IMR-90 (cell line): ENCODE results near the gene XPNPEP2. TPM values are rescaled to one million over a fixed set of nuclear protein-coding genes. Genes with fewer than 3 reads are reported as not detected.

Source experiments
- ATAC-seq: fragments of 200-7000 bp; cut with Tn5 transposase; 2 replicates; pipeline ENCODE4 v1.9.1; 2020; ENCODE audit warnings: low read depth, mild to moderate bottlenecking, moderate library complexity
- BruUV-seq: library from RNA; stranded (reverse); fragments of 400-500 nt; replicated peaks from 2 replicates; lab custom pipeline; 2021; lab: Mats Ljungman, UMichigan
- CTCF ChIA-PET: fragments of 300-600 bp; formaldehyde crosslinking; extraction: SDS; loops from one replicate; lab custom pipeline; 2021; ENCODE audit warnings: antibody characterized with exemption; lab: Yijun Ruan, JAX
- POLR2A ChIA-PET: fragments of 300-600 bp; sonication (Branson Sonifier 250); formaldehyde crosslinking; loops from one replicate; lab custom pipeline; 2022; ENCODE audit warnings: antibody characterized with exemption; ENCODE audit not compliant: unreplicated experiment; lab: Charles Lee
- DNase-seq: peaks from one replicate; pipeline ENCODE4 v3.0.0; 2013
- H2AFZ ChIP-seq: replicated peaks from 2 replicates; pipeline ENCODE3; 2013; ENCODE audit warnings: low read length, mild to moderate bottlenecking; ENCODE audit not compliant: poor library complexity
- H2AK5ac ChIP-seq: 2 replicates; pipeline ENCODE4 v1.6.1; 2013; ENCODE audit warnings: low read depth, low read length, inconsistent platforms
- H2AK9ac ChIP-seq: replicated peaks from 2 replicates; pipeline ENCODE3; 2013; ENCODE audit warnings: mild to moderate bottlenecking, low read depth, low read length, moderate library complexity; ENCODE audit not compliant: poor library complexity
- H2BK120ac ChIP-seq: 2 replicates; pipeline ENCODE4 v1.6.1; 2013; ENCODE audit warnings: low read depth, low read length, inconsistent platforms
- H2BK15ac ChIP-seq: 3 replicates; pipeline ENCODE4 v1.6.1; 2013; ENCODE audit warnings: low read depth, low read length, inconsistent platforms
- H2BK20ac ChIP-seq: 2 replicates; pipeline ENCODE4 v1.6.1; 2013; ENCODE audit warnings: low read depth, mild to moderate bottlenecking, inconsistent platforms, low read length, moderate library complexity
- H2BK5ac ChIP-seq: 2 replicates; pipeline ENCODE4 v1.6.1; 2013; ENCODE audit warnings: mild to moderate bottlenecking, low read depth, low read length, inconsistent platforms; ENCODE audit not compliant: poor library complexity, severe bottlenecking
- H3K14ac ChIP-seq: replicated peaks from 2 replicates; pipeline ENCODE4 v1.6.1; 2013; ENCODE audit warnings: low read depth, low read length, inconsistent platforms
- H3K18ac ChIP-seq: 2 replicates; pipeline ENCODE4 v1.6.1; 2013; ENCODE audit warnings: low read depth, low read length, control low read depth
- H3K23ac ChIP-seq: 2 replicates; pipeline ENCODE4 v1.6.1; 2013; ENCODE audit warnings: low read depth, low read length, inconsistent platforms
- H3K27ac ChIP-seq: 2 replicates; pipeline ENCODE4 v1.5.1; 2013; ENCODE audit warnings: mild to moderate bottlenecking, control low read depth, low read length; ENCODE audit not compliant: insufficient read depth
- H3K27me3 ChIP-seq: 2 replicates; pipeline ENCODE4 v1.6.1; 2013; ENCODE audit warnings: low read length; ENCODE audit not compliant: control insufficient read depth, insufficient read depth
- H3K36me3 ChIP-seq: 2 replicates; pipeline ENCODE4 v1.6.1; 2013; ENCODE audit warnings: low read length, mixed read lengths; ENCODE audit not compliant: control insufficient read depth, insufficient read depth
- H3K4ac ChIP-seq: 2 replicates; pipeline ENCODE4 v1.6.1; 2013; ENCODE audit warnings: low read depth, low read length, inconsistent platforms
- H3K4me1 ChIP-seq: 2 replicates; pipeline ENCODE4 v1.6.1; 2013; ENCODE audit warnings: low read length, mixed read lengths; ENCODE audit not compliant: control insufficient read depth, insufficient read depth
- H3K4me2 ChIP-seq: 2 replicates; pipeline ENCODE4 v1.6.1; 2013; ENCODE audit warnings: low read depth, mild to moderate bottlenecking, control low read depth, low read length, moderate library complexity
- H3K4me3 ChIP-seq: 2 replicates; pipeline ENCODE4 v1.5.1; 2013; ENCODE audit warnings: low read depth, mild to moderate bottlenecking, control low read depth, low read length, moderate library complexity; ENCODE audit not compliant: insufficient read depth
- H3K56ac ChIP-seq: 2 replicates; pipeline ENCODE4 v1.6.1; 2013; ENCODE audit warnings: low read length, inconsistent platforms; ENCODE audit not compliant: insufficient read depth; ENCODE audit errors: extremely low read depth
- H3K79me1 ChIP-seq, 2 experiments: 2 replicates each; pipeline ENCODE4 v1.6.1; 2013; ENCODE audit warnings: low read length in 2 of 2, inconsistent platforms in 1 of 2, low read depth in 1 of 2
- H3K9ac ChIP-seq: 2 replicates; pipeline ENCODE4 v1.6.1; 2013; ENCODE audit warnings: low read depth, low read length, control low read depth
- H3K9me1 ChIP-seq: 2 replicates; pipeline ENCODE4 v1.6.1; 2013; ENCODE audit warnings: low read length, inconsistent platforms; ENCODE audit not compliant: insufficient read depth
- H3K9me3 ChIP-seq: 2 replicates; pipeline ENCODE4 v1.6.1; 2013; ENCODE audit warnings: low read length; ENCODE audit not compliant: control insufficient read depth, insufficient read depth
- H4K20me1 ChIP-seq: 2 replicates; pipeline ENCODE4 v1.6.1; 2013; ENCODE audit warnings: low read length, inconsistent platforms; ENCODE audit not compliant: insufficient read depth
- H4K5ac ChIP-seq: 2 replicates; pipeline ENCODE4 v1.6.1; 2013; ENCODE audit warnings: mild to moderate bottlenecking, low read depth, low read length, control low read depth
- H4K8ac ChIP-seq, 2 experiments: 2 replicates each; pipeline ENCODE4 v1.6.1; 2013; ENCODE audit warnings: low read depth in 2 of 2, low read length in 2 of 2, control low read depth in 1 of 2, inconsistent platforms in 1 of 2
- H4K91ac ChIP-seq: 2 replicates; pipeline ENCODE4 v1.6.1; 2013; ENCODE audit warnings: low read depth, low read length, inconsistent platforms; ENCODE audit not compliant: insufficient read depth
- BHLHE40 ChIP-seq: fragments of 150-350 bp; IDR thresholded peaks from 2 replicates; pipeline ENCODE4 v1.6.1; 2016; ENCODE audit warnings: mild to moderate bottlenecking, low read depth, low read length
- CEBPB ChIP-seq: IDR thresholded peaks from 2 replicates; pipeline ENCODE4 v1.6.1; 2012; ENCODE audit warnings: low read depth, low read length, improper control_type of control experiment
- CHD1 ChIP-seq: IDR thresholded peaks from 2 replicates; pipeline ENCODE4 v1.6.1; 2012; ENCODE audit warnings: low read depth, low read length, improper control_type of control experiment
- ELK1 ChIP-seq: fragments of 150-350 bp; IDR thresholded peaks from 2 replicates; pipeline ENCODE4 v1.6.1; 2016; ENCODE audit warnings: low read depth, mild to moderate bottlenecking, low read length, moderate library complexity, borderline replicate concordance
- FOS ChIP-seq: fragments of 150-350 bp; IDR thresholded peaks from 2 replicates; pipeline ENCODE4 v1.6.1; 2016; ENCODE audit warnings: low read depth, low read length
- MAFK ChIP-seq: IDR thresholded peaks from 2 replicates; pipeline ENCODE4 v1.6.1; 2012; ENCODE audit warnings: low read depth, low read length, improper control_type of control experiment
- MAZ ChIP-seq: IDR thresholded peaks from 2 replicates; pipeline ENCODE4 v1.6.1; 2012; ENCODE audit warnings: low read depth, mild to moderate bottlenecking, low read length, improper control_type of control experiment, moderate library complexity, borderline replicate concordance
- MXI1 ChIP-seq: IDR thresholded peaks from 2 replicates; pipeline ENCODE4 v1.6.1; 2012; ENCODE audit warnings: low read depth, mild to moderate bottlenecking, low read length, moderate library complexity, borderline replicate concordance
- NFE2L2 ChIP-seq: fragments of 150-350 bp; IDR thresholded peaks from 2 replicates; pipeline ENCODE4 v1.6.1; 2016; ENCODE audit warnings: low read depth, mild to moderate bottlenecking, low read length
- POLR2A ChIP-seq: IDR thresholded peaks from 2 replicates; pipeline ENCODE4 v1.6.1; 2012; ENCODE audit warnings: mild to moderate bottlenecking, low read depth, low read length
- RAD21 ChIP-seq: IDR thresholded peaks from 2 replicates; pipeline ENCODE4 v1.6.1; 2012; ENCODE audit warnings: low read length, improper control_type of control experiment
- RCOR1 ChIP-seq: IDR thresholded peaks from 2 replicates; pipeline ENCODE4 v1.6.1; 2012; ENCODE audit warnings: mild to moderate bottlenecking, low read length, improper control_type of control experiment; ENCODE audit not compliant: insufficient replicate concordance
- RFX5 ChIP-seq: IDR thresholded peaks from 2 replicates; pipeline ENCODE4 v1.8.0; 2012; ENCODE audit warnings: low read depth, mild to moderate bottlenecking, low read length, moderate library complexity
- SMC3 ChIP-seq: fragments of 150-350 bp; IDR thresholded peaks from 2 replicates; pipeline ENCODE4 v1.6.1; 2016; ENCODE audit warnings: low read depth, mild to moderate bottlenecking, antibody characterized with exemption, low read length, moderate library complexity
- USF2 ChIP-seq: fragments of 150-350 bp; IDR thresholded peaks from 2 replicates; pipeline ENCODE4 v1.6.1; 2017; ENCODE audit warnings: mild to moderate bottlenecking, antibody characterized with exemption, low read length, low read depth
- WGBS, 2 experiments: methylation state at CpG; one replicate each; pipeline versions ENCODE4 v1.1.5 to v1.1.7; 2013; ENCODE audit warnings: missing lambda C conversion rate in 2 of 2; ENCODE audit not compliant: insufficient read length in 1 of 2; ENCODE audit errors: extremely low coverage in 2 of 2; 5-methylcytosine and 5-hydroxymethylcytosine counted together
- dilution Hi-C: fragments of 300-500 bp; cut with HindIII; formaldehyde crosslinking; loops from one replicate; pipeline ENCODE4 v1.14.3; 2018; ENCODE audit warnings: low sequenced_read_pairs; ENCODE audit not compliant: unreplicated experiment
- in situ Hi-C: fragments of 300-500 bp; cut with MboI; formaldehyde crosslinking; loops from 3 replicates; pipeline ENCODE4 v1.14.3; 2019; ENCODE audit warnings: low sequenced_read_pairs, inconsistent platforms, mixed read lengths
- intact Hi-C: fragments of 100-400 bp; cut with micrococcal nuclease; formaldehyde crosslinking; loops from 2 replicates; pipeline ENCODE4 v1.10.0; 2022
- polyA plus RNA-seq, 3 experiments: library from polyadenylated mRNA; depleted of rRNA; stranded (reverse); fragments of >200 nt; gene quantifications; 2 replicates each; pipeline ENCODE4 v1.2.3, GENCODE V29; 2012; ENCODE audit warnings: low replicate concordance in 1 of 3
- total RNA-seq: library from RNA; depleted of rRNA; stranded (reverse); fragments of >200 nt; gene quantifications from 2 replicates; pipeline ENCODE4 v1.2.3, GENCODE V29; 2012

Gene XPNPEP2
- total and polyA plus RNA-seq, 2 of the 4 experiments (the other 2 are of a cell fraction): under 0.01 to 0.07 TPM

- Histone ChIP-seq H2AFZ (no peak overlapping the region), H2BK20ac (no peak overlapping the region), H3K27me3 (peaks cover 25% of the 10 kb centered on the region; the same call in 1 of the 2 replicates), H2AK9ac (no peak overlapping the region), H4K8ac (no peak overlapping the region), H3K9me3 (no peaks in the 10 kb centered on the region; the same call in none of the 2 replicates), H3K56ac (no peak overlapping the region), H4K20me1 (no peaks in the 10 kb centered on the region), H3K9me1 (no peaks in the 10 kb centered on the region; the same call in 1 of the 2 replicates), H4K91ac (no peak overlapping the region), H3K4ac (no peak overlapping the region), H2AK5ac (no peak overlapping the region), H3K4me1 (no peaks in the 10 kb centered on the region), H3K14ac (no peak overlapping the region), H3K27ac (no peak overlapping the region), H3K4me2 (no peak overlapping the region), H2BK15ac (no peak overlapping the region), H3K18ac (no peak overlapping the region), H4K5ac (no peak overlapping the region), H3K36me3 (no peaks in the 10 kb centered on the region), H3K79me1 (no peaks in the 10 kb centered on the region), H2BK120ac (no peak overlapping the region), H2BK5ac (no peak overlapping the region), H3K4me3 (no peak overlapping the region), H3K23ac (no peak overlapping the region), H3K9ac (no peak overlapping the region)
- POLR2A ChIA-PET: no interaction called here
- BruUV-seq: no TSS peak
- WGBS, 2 experiments: no CpG with 5 or more reads among the region's 2 CpGs
- ATAC-seq (no peak), DNase-seq (no peak)
- CTCF ChIA-PET: no interaction called here
- in situ Hi-C loops: no loop called here
- intact Hi-C loops: no loop called here
- dilution Hi-C loops: no loop called here
- no peak for TF ChIP-seq RFX5
- no peak for TF ChIP-seq ELK1
- no peak for TF ChIP-seq NFE2L2
- no peak for TF ChIP-seq MXI1
- TF ChIP-seq SMC3: no peak
- TF ChIP-seq CHD1: no peak
- TF ChIP-seq RCOR1: no peak
- no peak for TF ChIP-seq USF2
- TF ChIP-seq MAFK: no peak
- TF ChIP-seq MAZ: no peak
- TF ChIP-seq CEBPB: no peak
- no peak for TF ChIP-seq RAD21
- no peak for TF ChIP-seq POLR2A
- TF ChIP-seq BHLHE40: no peak
- TF ChIP-seq FOS: no peak
Observed at GRCh38 chrX:129704491-129704890, 34.3 kb upstream of the XPNPEP2 start.
